Lower leg skin (tissue), 4 donors: ENCODE results near the gene ZDHHC3. TPM values are rescaled to one million over a fixed set of nuclear protein-coding genes. Genes with fewer than 3 reads are reported as not detected.

Experiments used
- DNase-seq, 2 donors: peaks; one replicate each; pipeline ENCODE4 v3.0.0-alpha.2; 2019; ENCODE audit warnings: low spot score in 2 of 2
- H3K4me3 ChIP-seq: fragments of 200-600 bp; sonication (generic); 2 replicates; pipeline ENCODE4 v1.5.1; 2017; ENCODE audit warnings: mild to moderate bottlenecking, low read depth; ENCODE audit not compliant: poor library complexity, severe bottlenecking
- POLR2A ChIP-seq, 2 donors: fragments of 450-650 bp; IDR thresholded peaks; one replicate each; pipeline ENCODE4 v1.6.1; 2016 to 2017; ENCODE audit warnings: antibody characterized with exemption in 2 of 2, mild to moderate bottlenecking in 1 of 2, moderate library complexity in 1 of 2
- WGBS, 2 donors: methylation state at CpG; one replicate each; pipeline ENCODE4 v1.1.5; 2018; 5-methylcytosine and 5-hydroxymethylcytosine counted together
- intact Hi-C: fragments of 100-400 bp; cut with DNase I; formaldehyde crosslinking; loops from one replicate; pipeline ENCODE4 v1.15.0; 2023; ENCODE audit warnings: low total_unique reads
- total RNA-seq, 4 donors: library from RNA; depleted of rRNA; stranded (reverse); fragments of >200 nt; gene quantifications; one replicate each; pipeline ENCODE4 v1.1.0, GENCODE V29; 2016
- TF ChIP-seq, protein P1 (sequence below), 3 donors: fragments of 450-650 bp; IDR thresholded peaks; one replicate each; pipeline ENCODE4 v1.5.1; 2016; ENCODE audit warnings: antibody characterized with exemption in 3 of 3, mild to moderate bottlenecking in 3 of 3, moderate library complexity in 2 of 3

ZDHHC3 gene
- total RNA-seq, 4 donors from 2014 or later: 146 to 177 (median 159) TPM

DNA sequence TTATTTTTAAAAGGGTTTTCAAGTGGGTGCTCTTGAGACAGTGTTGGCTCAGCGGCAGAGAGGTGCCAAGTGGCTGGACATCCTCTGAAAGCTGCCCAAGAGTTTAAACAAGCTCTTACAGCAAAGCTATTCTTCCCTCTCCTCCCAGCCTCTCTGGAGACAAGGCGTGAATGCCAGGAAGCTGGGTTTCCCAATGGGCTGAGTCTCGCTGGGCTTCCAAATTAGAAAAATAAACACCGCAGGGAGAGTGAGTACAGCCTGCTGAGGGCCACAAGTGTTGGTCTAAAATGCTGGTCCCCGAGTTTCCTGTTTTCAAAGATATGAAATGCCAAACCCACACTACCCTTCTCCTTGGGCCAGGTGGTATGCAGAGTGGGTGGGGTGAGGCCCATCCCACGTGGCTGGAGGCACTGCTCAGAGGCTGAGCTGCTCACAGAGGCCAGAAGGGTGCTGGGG is 36.4 kb downstream of the ZDHHC3 start:
- 84 to 87% methylated on average over 6 of the region's 6 CpGs for WGBS, 2 donors
- TF ChIP-seq POLR2A (IDR thresholded peaks at IDR 0.05): no peak
- TF ChIP-seq, protein P1, sequence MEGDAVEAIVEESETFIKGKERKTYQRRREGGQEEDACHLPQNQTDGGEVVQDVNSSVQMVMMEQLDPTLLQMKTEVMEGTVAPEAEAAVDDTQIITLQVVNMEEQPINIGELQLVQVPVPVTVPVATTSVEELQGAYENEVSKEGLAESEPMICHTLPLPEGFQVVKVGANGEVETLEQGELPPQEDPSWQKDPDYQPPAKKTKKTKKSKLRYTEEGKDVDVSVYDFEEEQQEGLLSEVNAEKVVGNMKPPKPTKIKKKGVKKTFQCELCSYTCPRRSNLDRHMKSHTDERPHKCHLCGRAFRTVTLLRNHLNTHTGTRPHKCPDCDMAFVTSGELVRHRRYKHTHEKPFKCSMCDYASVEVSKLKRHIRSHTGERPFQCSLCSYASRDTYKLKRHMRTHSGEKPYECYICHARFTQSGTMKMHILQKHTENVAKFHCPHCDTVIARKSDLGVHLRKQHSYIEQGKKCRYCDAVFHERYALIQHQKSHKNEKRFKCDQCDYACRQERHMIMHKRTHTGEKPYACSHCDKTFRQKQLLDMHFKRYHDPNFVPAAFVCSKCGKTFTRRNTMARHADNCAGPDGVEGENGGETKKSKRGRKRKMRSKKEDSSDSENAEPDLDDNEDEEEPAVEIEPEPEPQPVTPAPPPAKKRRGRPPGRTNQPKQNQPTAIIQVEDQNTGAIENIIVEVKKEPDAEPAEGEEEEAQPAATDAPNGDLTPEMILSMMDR (IDR thresholded peaks at IDR 0.05): no peak
- no peak overlapping the region for H3K4me3 ChIP-seq
- no peak for DNase-seq
- intact Hi-C loops: no loop called here

DNA sequence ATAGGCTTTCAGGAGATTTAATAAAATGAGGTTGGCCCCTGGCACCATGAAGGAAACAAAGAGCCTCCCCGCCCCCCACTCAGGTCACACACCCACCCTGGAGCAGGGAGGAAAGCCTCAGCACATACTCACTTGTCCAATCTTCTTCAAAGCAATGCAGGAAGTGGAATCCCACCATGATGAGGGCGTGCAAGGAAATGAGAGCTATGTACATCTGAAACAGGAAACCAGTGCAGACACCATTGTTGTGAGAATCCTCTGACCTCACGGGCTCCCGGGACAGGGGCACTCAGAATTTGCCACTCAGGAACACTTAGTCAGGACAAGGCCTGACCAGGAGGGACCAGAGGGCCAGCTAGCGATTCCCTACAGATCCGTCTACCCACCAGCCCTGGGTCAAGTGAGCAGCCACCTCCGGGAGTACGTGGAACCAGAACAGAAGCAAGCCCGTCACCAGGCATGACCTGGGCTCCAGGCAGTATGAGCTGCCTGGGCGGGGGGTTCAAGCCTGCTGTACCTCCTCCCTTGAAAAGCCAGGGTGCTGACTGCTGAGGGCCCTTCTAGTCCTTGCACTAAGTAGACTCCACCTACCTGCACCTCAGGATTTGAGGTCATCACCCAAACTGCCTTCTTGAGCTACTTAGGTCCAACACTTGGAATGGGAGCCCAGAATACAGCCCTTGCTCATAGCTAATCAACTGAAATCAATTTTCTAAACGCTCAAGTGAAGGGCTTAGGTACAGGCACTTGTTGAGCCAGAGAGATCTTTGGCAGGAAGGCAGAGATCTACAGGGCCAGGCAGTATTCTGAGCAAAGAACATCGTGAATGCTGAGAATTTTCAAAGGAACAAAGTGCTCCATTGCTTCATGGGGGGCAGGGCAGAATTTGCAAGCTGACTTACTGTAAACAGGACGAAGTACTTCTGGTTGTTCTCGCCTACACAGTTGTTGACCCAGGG is 42.7 kb downstream of the ZDHHC3 start:
- WGBS, 2 donors: 93 to 94% methylated on average over 14 of the region's 14 CpGs

DNA sequence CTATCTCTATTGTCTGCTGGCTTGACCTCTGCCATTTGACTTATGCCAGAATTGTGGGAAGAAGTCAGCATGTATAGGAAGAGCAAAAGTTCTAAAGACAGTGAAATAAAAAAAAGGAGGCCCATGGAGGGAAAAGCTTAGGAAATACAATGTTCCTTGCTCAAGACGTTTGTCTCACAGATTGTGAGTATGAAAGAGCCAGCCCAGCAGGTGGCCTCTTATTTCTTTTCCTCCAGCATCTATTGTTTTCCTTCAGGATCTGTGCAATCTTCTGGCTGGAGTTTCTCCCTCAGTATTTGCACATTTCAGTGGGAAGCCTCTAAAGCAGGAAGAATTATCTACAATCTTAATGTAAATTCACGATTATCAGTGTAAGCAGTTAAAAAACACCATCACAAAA is 43.7 kb downstream of the ZDHHC3 start:
- no peak for TF ChIP-seq POLR2A (IDR thresholded peaks at IDR 0.05)
- TF ChIP-seq, protein P1 (IDR thresholded peaks at IDR 0.05): no peak
- no peak overlapping the region for H3K4me3 ChIP-seq
- no peak for DNase-seq
- intact Hi-C loops: no loop called here
- 61 to 73% methylated on average over 2 of the region's 2 CpGs for WGBS, 2 donors

More for the DNA sequence above, 42.7 kb downstream of the ZDHHC3 start:
- intact Hi-C loops: no loop called here
- no peak for DNase-seq
- H3K4me3 ChIP-seq: no peak overlapping the region
- no peak for TF ChIP-seq POLR2A (IDR thresholded peaks at IDR 0.05)
- TF ChIP-seq, protein P1 (IDR thresholded peaks at IDR 0.05): no peak

DNA sequence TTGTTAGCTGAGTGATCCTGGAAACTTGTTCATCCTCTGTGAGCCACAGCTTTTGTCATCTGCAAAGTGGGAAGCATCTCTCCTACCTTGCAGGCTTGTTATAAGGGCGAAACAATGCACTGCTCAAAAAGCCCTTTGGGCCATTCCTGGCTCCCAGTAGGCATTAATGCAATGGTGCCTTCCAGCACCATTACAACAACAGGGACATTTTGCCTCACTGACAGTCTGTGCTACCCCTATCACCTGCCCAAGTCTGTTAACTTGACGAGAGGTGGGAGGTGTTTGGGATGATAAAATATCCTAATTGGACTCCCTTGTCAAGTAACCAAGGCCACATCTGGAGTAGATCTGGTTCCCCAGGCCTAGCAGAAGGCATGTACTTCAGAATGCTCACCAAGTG is 44.2 kb downstream of the ZDHHC3 start:
- intact Hi-C loops: no loop called here
- WGBS, 2 donors: 89 to 93% methylated on average over 2 of the region's 2 CpGs
- TF ChIP-seq, protein P1 (IDR thresholded peaks at IDR 0.05): no peak
- no peak for TF ChIP-seq POLR2A (IDR thresholded peaks at IDR 0.05)
- DNase-seq: no peak
- H3K4me3 ChIP-seq: no peak overlapping the region

DNA sequence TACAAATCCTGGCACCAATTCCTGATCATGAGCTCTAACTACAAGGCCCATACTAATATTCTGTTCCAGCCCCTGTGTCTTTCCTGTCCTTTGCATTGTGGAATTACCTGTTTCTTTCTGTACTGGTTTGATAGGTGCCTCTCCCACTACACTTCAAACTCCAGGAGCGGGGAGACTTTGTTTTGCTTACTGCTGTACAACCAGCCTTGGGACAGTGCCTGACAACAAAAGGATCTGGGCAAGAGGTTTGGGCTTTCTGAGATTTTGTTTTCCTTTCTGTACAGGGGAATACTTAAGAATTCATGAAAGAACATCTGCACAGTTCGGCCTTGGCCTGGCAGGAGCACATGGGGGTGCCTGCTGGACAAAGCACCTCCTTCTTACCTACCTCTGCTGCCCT is 45.1 kb downstream of the ZDHHC3 start:
- no peak for DNase-seq
- no peak overlapping the region for H3K4me3 ChIP-seq
- TF ChIP-seq POLR2A (IDR thresholded peaks at IDR 0.05): no peak
- TF ChIP-seq, protein P1 (IDR thresholded peaks at IDR 0.05): no peak
- 96 to 98% methylated on average over 2 of the region's 2 CpGs for whole genome bisulfite sequencing, 2 donors
- intact Hi-C loops: no loop called here
